NB4 (cell line): ENCODE data around the gene ADGRG2.

Experiments used
- MYC ChIP-seq: IDR thresholded peaks from 2 replicates; pipeline ENCODE4 v1.6.1; 2011; ENCODE audit warnings: low read depth, low read length
- POLR2A ChIP-seq: IDR thresholded peaks from 2 replicates; pipeline ENCODE4 v1.6.1; 2011; ENCODE audit warnings: mild to moderate bottlenecking; ENCODE audit not compliant: insufficient read length; ENCODE audit errors: extremely low read depth
- TF ChIP-seq, protein P1 (sequence below): IDR thresholded peaks from one replicate; pipeline ENCODE4 v1.5.1; 2012; ENCODE audit warnings: low read depth, low read length

DNA sequence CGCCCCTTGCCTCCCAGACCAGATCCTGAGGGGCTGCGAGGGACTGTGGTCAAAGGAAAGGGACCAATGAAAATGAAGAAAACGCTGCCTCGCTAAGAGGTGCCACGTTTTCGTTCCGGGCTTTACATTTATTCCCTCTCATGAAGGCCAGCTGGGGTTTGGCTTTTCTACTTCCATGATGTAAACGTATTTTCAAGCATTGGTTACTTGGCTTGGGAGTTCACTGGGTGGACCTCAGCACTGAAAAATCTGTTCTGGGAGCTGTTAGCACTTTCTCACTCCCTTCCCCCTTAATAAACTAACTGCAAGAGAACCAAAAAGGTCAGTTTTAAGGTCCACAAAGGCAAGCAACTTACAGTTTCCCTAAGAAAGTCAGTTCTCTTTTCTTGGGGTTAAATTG, 40.6 kb upstream of the ADGRG2 start:
- TF ChIP-seq POLR2A (no peak), MYC (no peak)
- TF ChIP-seq, protein P1, sequence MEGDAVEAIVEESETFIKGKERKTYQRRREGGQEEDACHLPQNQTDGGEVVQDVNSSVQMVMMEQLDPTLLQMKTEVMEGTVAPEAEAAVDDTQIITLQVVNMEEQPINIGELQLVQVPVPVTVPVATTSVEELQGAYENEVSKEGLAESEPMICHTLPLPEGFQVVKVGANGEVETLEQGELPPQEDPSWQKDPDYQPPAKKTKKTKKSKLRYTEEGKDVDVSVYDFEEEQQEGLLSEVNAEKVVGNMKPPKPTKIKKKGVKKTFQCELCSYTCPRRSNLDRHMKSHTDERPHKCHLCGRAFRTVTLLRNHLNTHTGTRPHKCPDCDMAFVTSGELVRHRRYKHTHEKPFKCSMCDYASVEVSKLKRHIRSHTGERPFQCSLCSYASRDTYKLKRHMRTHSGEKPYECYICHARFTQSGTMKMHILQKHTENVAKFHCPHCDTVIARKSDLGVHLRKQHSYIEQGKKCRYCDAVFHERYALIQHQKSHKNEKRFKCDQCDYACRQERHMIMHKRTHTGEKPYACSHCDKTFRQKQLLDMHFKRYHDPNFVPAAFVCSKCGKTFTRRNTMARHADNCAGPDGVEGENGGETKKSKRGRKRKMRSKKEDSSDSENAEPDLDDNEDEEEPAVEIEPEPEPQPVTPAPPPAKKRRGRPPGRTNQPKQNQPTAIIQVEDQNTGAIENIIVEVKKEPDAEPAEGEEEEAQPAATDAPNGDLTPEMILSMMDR: no peak
